K562 (cell line): Measurements from ENCODE around the gene BCAS3.

ENCODE experiments used
- CREM ChIP-seq: IDR thresholded peaks from 2 replicates; pipeline ENCODE4 v1.6.1; 2014; ENCODE audit warnings: antibody characterized with exemption, low read depth
- JUND ChIP-seq, 2 experiments: IDR thresholded peaks; 2 replicates in 1 of 2; 3 replicates in 1 of 2; pipeline ENCODE4 v1.6.1; 2011; ENCODE audit warnings: borderline replicate concordance in 2 of 2, low read depth in 2 of 2, low read length in 2 of 2, improper control_type of control experiment in 1 of 2, missing biosample characterization in 1 of 2, missing genetic modification characterization in 1 of 2, missing genetic modification reagents in 1 of 2
- NRF1 ChIP-seq, 2 experiments: fragments of 450-650 bp; IDR thresholded peaks in 1 of 2; conservative IDR thresholded peaks in 1 of 2; 2 replicates each; pipeline ENCODE4 v1.6.1; 2014; ENCODE audit warnings: mild to moderate bottlenecking in 2 of 2
- PHTF2 ChIP-seq: fragments of 250-450 bp; sonication (Bioruptor Pico); IDR thresholded peaks from 2 replicates; pipeline ENCODE4 v1.5.0; 2021; ENCODE audit warnings: mild to moderate bottlenecking
- SPI1 ChIP-seq: IDR thresholded peaks from 2 replicates; pipeline ENCODE4 v1.6.1; 2011; ENCODE audit warnings: low read depth, low read length, control low read depth, borderline replicate concordance
- SRSF3 ChIP-seq: fragments of 200-400 bp; formaldehyde crosslinking; IDR thresholded peaks from 2 replicates; pipeline ENCODE4 v1.6.1; 2016; ENCODE audit warnings: mild to moderate bottlenecking, low read length, moderate library complexity; ENCODE audit not compliant: insufficient read depth
- ZNF232 ChIP-seq: sonication (generic); formaldehyde crosslinking; IDR thresholded peaks from 2 replicates; pipeline ENCODE4 v1.8.0; 2022; ENCODE audit warnings: mild to moderate bottlenecking, missing genetic modification reagents
- ZNF507 ChIP-seq: conservative IDR thresholded peaks from 2 replicates; pipeline ENCODE4 v1.6.1; 2017; ENCODE audit warnings: missing genetic modification characterization, missing compliant biosample characterization
- TF ChIP-seq, protein P1 (sequence below): sonication (generic); formaldehyde crosslinking; IDR thresholded peaks from 2 replicates; pipeline ENCODE4 v1.9.0; 2022; ENCODE audit warnings: mild to moderate bottlenecking, missing genetic modification reagents
- TF ChIP-seq, protein P2 (sequence below), 3 experiments: IDR thresholded peaks in 2 of 3; conservative IDR thresholded peaks in 1 of 3; 2 replicates each; pipeline ENCODE4 v1.5.1; 2011 to 2012; ENCODE audit warnings: low read length in 3 of 3, mild to moderate bottlenecking in 3 of 3, control low read depth in 2 of 3, improper control_type of control experiment in 1 of 3, inconsistent platforms in 1 of 3, low read depth in 1 of 3, mixed read lengths in 1 of 3, moderate library complexity in 1 of 3; ENCODE audit not compliant: insufficient read depth in 2 of 3
- TF ChIP-seq, protein P3 (sequence below), 2 experiments: fragments of 450-650 bp in 1 of 2; sonication (generic) in 1 of 2; formaldehyde crosslinking in 1 of 2; IDR thresholded peaks; 2 replicates each; pipeline versions ENCODE4 v1.7.1 to v1.9.0; 2016 to 2022; ENCODE audit warnings: inconsistent platforms in 1 of 2, mild to moderate bottlenecking in 1 of 2, missing genetic modification reagents in 1 of 2

DNA sequence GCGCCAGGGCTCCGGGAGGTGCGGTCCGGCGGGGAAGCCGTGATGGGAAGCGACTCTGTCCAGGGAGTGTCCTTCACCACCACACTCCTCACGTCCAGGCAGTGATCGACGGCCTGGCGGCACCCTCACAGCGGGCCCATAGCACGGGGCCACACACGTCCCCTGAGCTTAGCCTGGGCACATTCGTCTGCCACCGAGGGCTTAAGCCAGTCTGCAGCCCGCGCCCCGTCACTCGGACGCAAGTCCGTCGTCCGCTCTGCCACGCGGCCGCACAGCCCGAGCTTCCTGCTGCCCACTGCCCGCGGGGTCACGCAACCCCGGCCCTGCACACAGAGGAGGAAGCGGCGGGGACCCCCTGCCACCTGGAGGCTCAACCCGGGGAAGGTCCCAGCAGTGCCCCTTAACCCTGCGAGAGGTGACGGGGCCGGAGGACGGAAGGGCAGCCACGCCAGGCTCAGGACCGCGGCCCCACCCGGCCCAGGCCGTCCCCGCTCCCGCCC, 719.0 kb downstream of the BCAS3 start:
- TF ChIP-seq, protein P1, sequence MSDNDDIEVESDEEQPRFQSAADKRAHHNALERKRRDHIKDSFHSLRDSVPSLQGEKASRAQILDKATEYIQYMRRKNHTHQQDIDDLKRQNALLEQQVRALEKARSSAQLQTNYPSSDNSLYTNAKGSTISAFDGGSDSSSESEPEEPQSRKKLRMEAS (CRISPR knock-in tag), result no peak
- TF ChIP-seq SPI1, result no peak
- TF ChIP-seq JUND (IDR thresholded peaks at IDR 0.05; ENCODE audit: borderline replicate concordance, low read depth, low read length), result no peak
- no peak for TF ChIP-seq JUND (tag; IDR thresholded peaks at IDR 0.05; ENCODE audit: borderline replicate concordance, low read depth, low read length)
- TF ChIP-seq, protein P2, sequence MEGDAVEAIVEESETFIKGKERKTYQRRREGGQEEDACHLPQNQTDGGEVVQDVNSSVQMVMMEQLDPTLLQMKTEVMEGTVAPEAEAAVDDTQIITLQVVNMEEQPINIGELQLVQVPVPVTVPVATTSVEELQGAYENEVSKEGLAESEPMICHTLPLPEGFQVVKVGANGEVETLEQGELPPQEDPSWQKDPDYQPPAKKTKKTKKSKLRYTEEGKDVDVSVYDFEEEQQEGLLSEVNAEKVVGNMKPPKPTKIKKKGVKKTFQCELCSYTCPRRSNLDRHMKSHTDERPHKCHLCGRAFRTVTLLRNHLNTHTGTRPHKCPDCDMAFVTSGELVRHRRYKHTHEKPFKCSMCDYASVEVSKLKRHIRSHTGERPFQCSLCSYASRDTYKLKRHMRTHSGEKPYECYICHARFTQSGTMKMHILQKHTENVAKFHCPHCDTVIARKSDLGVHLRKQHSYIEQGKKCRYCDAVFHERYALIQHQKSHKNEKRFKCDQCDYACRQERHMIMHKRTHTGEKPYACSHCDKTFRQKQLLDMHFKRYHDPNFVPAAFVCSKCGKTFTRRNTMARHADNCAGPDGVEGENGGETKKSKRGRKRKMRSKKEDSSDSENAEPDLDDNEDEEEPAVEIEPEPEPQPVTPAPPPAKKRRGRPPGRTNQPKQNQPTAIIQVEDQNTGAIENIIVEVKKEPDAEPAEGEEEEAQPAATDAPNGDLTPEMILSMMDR (IDR thresholded peaks at IDR 0.05 in 2 of 3, conservative IDR thresholded peaks at IDR 0.05 in 1 of 3; ENCODE audit: insufficient read depth in 2 of 3, low read depth in 1 of 3, low read length in 3 of 3), result no peak
- no peak for TF ChIP-seq ZNF507 (tag)
- TF ChIP-seq NRF1 (conservative IDR thresholded peaks at IDR 0.05 in 1 of 2, IDR thresholded peaks at IDR 0.05 in 1 of 2), result no peak
- no peak for TF ChIP-seq ZNF232
- TF ChIP-seq PHTF2 (CRISPR knock-in tag), result no peak
- TF ChIP-seq CREM, result no peak
- TF ChIP-seq, protein P3, sequence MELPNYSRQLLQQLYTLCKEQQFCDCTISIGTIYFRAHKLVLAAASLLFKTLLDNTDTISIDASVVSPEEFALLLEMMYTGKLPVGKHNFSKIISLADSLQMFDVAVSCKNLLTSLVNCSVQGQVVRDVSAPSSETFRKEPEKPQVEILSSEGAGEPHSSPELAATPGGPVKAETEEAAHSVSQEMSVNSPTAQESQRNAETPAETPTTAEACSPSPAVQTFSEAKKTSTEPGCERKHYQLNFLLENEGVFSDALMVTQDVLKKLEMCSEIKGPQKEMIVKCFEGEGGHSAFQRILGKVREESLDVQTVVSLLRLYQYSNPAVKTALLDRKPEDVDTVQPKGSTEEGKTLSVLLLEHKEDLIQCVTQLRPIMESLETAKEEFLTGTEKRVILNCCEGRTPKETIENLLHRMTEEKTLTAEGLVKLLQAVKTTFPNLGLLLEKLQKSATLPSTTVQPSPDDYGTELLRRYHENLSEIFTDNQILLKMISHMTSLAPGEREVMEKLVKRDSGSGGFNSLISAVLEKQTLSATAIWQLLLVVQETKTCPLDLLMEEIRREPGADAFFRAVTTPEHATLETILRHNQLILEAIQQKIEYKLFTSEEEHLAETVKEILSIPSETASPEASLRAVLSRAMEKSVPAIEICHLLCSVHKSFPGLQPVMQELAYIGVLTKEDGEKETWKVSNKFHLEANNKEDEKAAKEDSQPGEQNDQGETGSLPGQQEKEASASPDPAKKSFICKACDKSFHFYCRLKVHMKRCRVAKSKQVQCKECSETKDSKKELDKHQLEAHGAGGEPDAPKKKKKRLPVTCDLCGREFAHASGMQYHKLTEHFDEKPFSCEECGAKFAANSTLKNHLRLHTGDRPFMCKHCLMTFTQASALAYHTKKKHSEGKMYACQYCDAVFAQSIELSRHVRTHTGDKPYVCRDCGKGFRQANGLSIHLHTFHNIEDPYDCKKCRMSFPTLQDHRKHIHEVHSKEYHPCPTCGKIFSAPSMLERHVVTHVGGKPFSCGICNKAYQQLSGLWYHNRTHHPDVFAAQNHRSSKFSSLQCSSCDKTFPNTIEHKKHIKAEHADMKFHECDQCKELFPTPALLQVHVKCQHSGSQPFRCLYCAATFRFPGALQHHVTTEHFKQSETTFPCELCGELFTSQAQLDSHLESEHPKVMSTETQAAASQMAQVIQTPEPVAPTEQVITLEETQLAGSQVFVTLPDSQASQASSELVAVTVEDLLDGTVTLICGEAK (IDR thresholded peaks at IDR 0.05), result no peak
- TF ChIP-seq, protein P3 (CRISPR knock-in tag; IDR thresholded peaks at IDR 0.05), result no peak
- TF ChIP-seq SRSF3, result no peak
